ENCODE results near the gene DHRS2.

- TF ChIP-seq POU6F1 (CRISPR knock-in tag; IDR thresholded peaks at IDR 0.05; ENCODE audit: borderline replicate concordance, low read depth) (no peak), PATZ1 (CRISPR knock-in tag; IDR thresholded peaks at IDR 0.05; ENCODE audit: borderline replicate concordance) (no peak), ZFP3 (CRISPR knock-in tag; IDR thresholded peaks at IDR 0.05) (no peak), CREB5 (CRISPR knock-in tag; IDR thresholded peaks at IDR 0.05; ENCODE audit: low read depth) (no peak)
Measured at GRCh38 chr14:23663711-23664110, 27.5 kb downstream of the DHRS2 start.

All from SK-N-SH treated with all-trans-retinoic acid at 6 μM for 48 hours (cell line).